HL-60 (cell line): ENCODE data around the gene METRNL.

Experiments used
- DNase-seq, 2 experiments: peaks; one replicate each; pipeline ENCODE4 v3.0.0-alpha.2; 2010 to 2020; ENCODE audit warnings: low read depth in 1 of 2, low spot score in 1 of 2
- H3K27ac ChIP-seq: fragments of 250-450 bp; sonication (Bioruptor Pico); replicated peaks from 2 replicates; pipeline ENCODE4 v1.5.1; 2020; ENCODE audit warnings: mild to moderate bottlenecking, moderate library complexity
- H3K27me3 ChIP-seq: fragments of 250-450 bp; sonication (Bioruptor Pico); 2 replicates; pipeline ENCODE4 v1.5.1; 2021; ENCODE audit warnings: mild to moderate bottlenecking, moderate library complexity; ENCODE audit not compliant: insufficient read depth, poor library complexity, severe bottlenecking
- H3K4me3 ChIP-seq: replicated peaks from 2 replicates; pipeline ENCODE4 v1.5.1; 2011; ENCODE audit warnings: mild to moderate bottlenecking, control low read depth, low read length; ENCODE audit not compliant: insufficient read depth
- CTCF ChIP-seq: IDR thresholded peaks from one replicate; pipeline ENCODE4 v1.5.1; 2011; ENCODE audit warnings: low read length, control low read depth, inconsistent platforms; ENCODE audit not compliant: insufficient read depth
- GABPA ChIP-seq: IDR thresholded peaks from 2 replicates; pipeline ENCODE4 v1.6.1; 2012; ENCODE audit warnings: low read depth
- POLR2AphosphoS5 ChIP-seq: IDR thresholded peaks from 2 replicates; pipeline ENCODE4 v1.6.1; 2012; ENCODE audit warnings: low read depth
- REST ChIP-seq: IDR thresholded peaks from 2 replicates; pipeline ENCODE4 v1.6.1; 2012; ENCODE audit warnings: low read depth; ENCODE audit not compliant: insufficient replicate concordance
- SPI1 ChIP-seq: IDR thresholded peaks from 2 replicates; pipeline ENCODE4 v1.6.1; 2012; ENCODE audit warnings: low read depth, mild to moderate bottlenecking, borderline replicate concordance

Gene METRNL

GRCh38 chr17:83055911-83056582 lies 23.4 kb upstream of the METRNL start:
- no peak for DNase-seq
- H3K4me3 ChIP-seq = no peak overlapping the region
- H3K27ac ChIP-seq = no peak overlapping the region
- peaks cover under 1% of the 10 kb centered on the region for H3K27me3 ChIP-seq
- TF ChIP-seq POLR2AphosphoS5 (no peak), GABPA (no peak), CTCF (no peak), SPI1 (no peak), REST (no peak)

GRCh38 chr17:83056583-83057396 lies 22.6 kb upstream of the METRNL start:
- Histone ChIP-seq H3K4me3 (no peak overlapping the region), H3K27me3 (peaks cover 2% of the 10 kb centered on the region), H3K27ac (no peak overlapping the region)
- TF ChIP-seq REST (no peak), CTCF (no peak)
- no peak for DNase-seq

- TF ChIP-seq CTCF (no peak), GABPA (no peak), REST (no peak), SPI1 (no peak), POLR2AphosphoS5 (no peak)
- no peak for DNase-seq
- Histone ChIP-seq H3K4me3 (no peak overlapping the region), H3K27ac (no peak overlapping the region), H3K27me3 (peaks cover 2% of the 10 kb centered on the region)
These were observed 22.0 kb upstream of the METRNL start for GRCh38 chr17:83057397-83057761.
